K562 (cell line): ENCODE measurements around the gene GDF11. TPM values are rescaled to one million over a fixed set of nuclear protein-coding genes. Genes with fewer than 3 reads are reported as not detected.
A peak's percentile ranks its signal among the peaks of the same experiment; 100 is the strongest.

Experiments used
- ATAC-seq: fragments of 200-7000 bp; cut with Tn5 transposase; 3 replicates; pipeline ENCODE4 v1.9.1; 2020; ENCODE audit warnings: moderate library complexity
- BruUV-seq: library from RNA; stranded (reverse); fragments of 400-500 nt; replicated peaks from 2 replicates; lab custom pipeline; 2021; lab: Mats Ljungman, UMichigan
- CTCF ChIA-PET: fragments of 300-600 bp; formaldehyde crosslinking; extraction: SDS; loops from one replicate; lab custom pipeline; 2021; ENCODE audit warnings: low intra/inter-chr PET ratio; lab: Yijun Ruan, JAX
- POLR2A ChIA-PET: fragments of 300-600, 350-650 bp; sonication (Branson Sonifier 250); formaldehyde crosslinking; extraction: SDS; loops from one replicate; lab custom pipeline; 2021; ENCODE audit warnings: antibody characterized with exemption, inconsistent platforms; lab: Yijun Ruan, JAX
- DNase-seq, 4 experiments: peaks; one replicate each; pipeline versions ENCODE4 v3.0.0 to v3.0.0-alpha.2; 2011 to 2018; ENCODE audit warnings: low spot score in 3 of 4, mixed read lengths in 3 of 4; ENCODE audit errors: extremely low read depth in 1 of 4
- FAIRE-seq: peaks from 2 replicates; lab custom pipeline; 2011; peaks lifted over from hg19 to GRCh38; lab: Jason Lieb, UNC
- H2AFZ ChIP-seq: 2 replicates; pipeline ENCODE4 v1.6.0; 2011; ENCODE audit warnings: low read depth, low read length, control low read depth, inconsistent platforms
- H3K27ac ChIP-seq: fragments of 200-600 bp; 3 replicates; pipeline ENCODE4 v1.8.0; 2011; ENCODE audit warnings: low read depth, mild to moderate bottlenecking, control low read depth, inconsistent platforms, low read length, moderate library complexity, mixed read lengths; ENCODE audit errors: extremely low read depth
- H3K27me3 ChIP-seq, 2 experiments: fragments of 300-600 bp in 1 of 2; 2 replicates in 1 of 2; 3 replicates in 1 of 2; pipeline versions ENCODE4 v1.6.0 to v1.8.0; 2011; ENCODE audit warnings: inconsistent platforms in 2 of 2, low read length in 2 of 2, mild to moderate bottlenecking in 1 of 2, mixed read lengths in 1 of 2, moderate library complexity in 1 of 2; ENCODE audit not compliant: control insufficient read depth in 2 of 2, insufficient read depth in 2 of 2
- H3K36me3 ChIP-seq: fragments of 300-600 bp; 3 replicates; pipeline ENCODE4 v1.8.0; 2011; ENCODE audit warnings: mild to moderate bottlenecking, low read length, inconsistent platforms; ENCODE audit not compliant: control insufficient read depth, insufficient read depth
- H3K4me1 ChIP-seq, 2 experiments: fragments of 200-600 bp in 1 of 2; replicated peaks in 1 of 2; 2 replicates in 1 of 2; 3 replicates in 1 of 2; pipeline versions ENCODE4 v1.5.1 to v1.8.0; 2011; ENCODE audit warnings: inconsistent platforms in 2 of 2, low read length in 2 of 2, mild to moderate bottlenecking in 1 of 2, mixed read lengths in 1 of 2, moderate library complexity in 1 of 2; ENCODE audit not compliant: control insufficient read depth in 2 of 2, insufficient read depth in 2 of 2
- H3K4me2 ChIP-seq: 2 replicates; pipeline ENCODE4 v1.6.1; 2011; ENCODE audit warnings: low read length, control low read depth, inconsistent platforms, mixed read lengths; ENCODE audit not compliant: insufficient read depth
- H3K4me3 ChIP-seq: fragments of 200-600 bp; sonication (generic), shearing (Covaris generic); 2 replicates; pipeline ENCODE4 v1.5.1; 2016; ENCODE audit warnings: control low read depth, inconsistent platforms
- H3K79me2 ChIP-seq: fragments of 200-600 bp; 3 replicates; pipeline ENCODE4 v1.8.0; 2011; ENCODE audit warnings: low read length, inconsistent platforms; ENCODE audit not compliant: control insufficient read depth, insufficient read depth
- H3K9ac ChIP-seq, 2 experiments: 2 replicates each; pipeline versions ENCODE4 v1.6.0 to v1.6.1; 2011; ENCODE audit warnings: low read depth in 2 of 2, low read length in 2 of 2, control low read depth in 1 of 2, inconsistent platforms in 1 of 2, mild to moderate bottlenecking in 1 of 2, mixed read lengths in 1 of 2; ENCODE audit not compliant: insufficient read depth in 1 of 2
- H3K9me1 ChIP-seq: one replicate; pipeline ENCODE4 v1.6.0; 2011; ENCODE audit warnings: inconsistent platforms, mild to moderate bottlenecking, low read length, moderate library complexity; ENCODE audit not compliant: control insufficient read depth, insufficient read depth
- H3K9me3 ChIP-seq: replicated peaks from 2 replicates; pipeline ENCODE4 v1.5.1; 2011; ENCODE audit warnings: low read depth, low read length, inconsistent platforms; ENCODE audit not compliant: control insufficient read depth, insufficient read depth
- H4K20me1 ChIP-seq: replicated peaks from 2 replicates; pipeline ENCODE4 v1.6.1; 2011; ENCODE audit warnings: low read length, inconsistent platforms, mixed read lengths; ENCODE audit not compliant: control insufficient read depth, insufficient read depth
- CEBPB ChIP-seq: fragments of 450-650 bp; IDR thresholded peaks from 2 replicates; pipeline ENCODE4 v1.6.1; 2016; ENCODE audit warnings: missing genetic modification characterization, missing compliant biosample characterization
- CEBPG ChIP-seq, 3 experiments: fragments of 200-800 bp in 1 of 3; sonication (Bioruptor generic) in 1 of 3; sonication (generic) in 1 of 3; formaldehyde crosslinking in 1 of 3; IDR thresholded peaks in 2 of 3; conservative IDR thresholded peaks in 1 of 3; 2 replicates each; pipeline versions ENCODE4 v1.6.1 to v1.8.0; 2016 to 2022; ENCODE audit warnings: missing compliant biosample characterization in 2 of 3, missing genetic modification characterization in 2 of 3, mild to moderate bottlenecking in 1 of 3, missing genetic modification reagents in 1 of 3
- FOSL1 ChIP-seq: fragments of 200-800 bp; sonication (Bioruptor generic); conservative IDR thresholded peaks from 2 replicates; pipeline ENCODE4 v1.6.1; 2016; ENCODE audit warnings: missing genetic modification characterization, missing compliant biosample characterization
- JUND ChIP-seq, 2 experiments: IDR thresholded peaks; 2 replicates in 1 of 2; 3 replicates in 1 of 2; pipeline ENCODE4 v1.6.1; 2011; ENCODE audit warnings: borderline replicate concordance in 2 of 2, low read depth in 2 of 2, low read length in 2 of 2, improper control_type of control experiment in 1 of 2, missing biosample characterization in 1 of 2, missing genetic modification characterization in 1 of 2, missing genetic modification reagents in 1 of 2
- NRF1 ChIP-seq, 2 experiments: fragments of 450-650 bp; IDR thresholded peaks in 1 of 2; conservative IDR thresholded peaks in 1 of 2; 2 replicates each; pipeline ENCODE4 v1.6.1; 2014; ENCODE audit warnings: mild to moderate bottlenecking in 2 of 2
- ZBTB7A ChIP-seq: IDR thresholded peaks from 2 replicates; pipeline ENCODE4 v1.6.1; 2011; ENCODE audit warnings: low read depth, mild to moderate bottlenecking, low read length, moderate library complexity, borderline replicate concordance; ENCODE audit not compliant: control insufficient read depth
- ZNF354B ChIP-seq: fragments of 250-450 bp; sonication (Bioruptor Pico); IDR thresholded peaks from 2 replicates; pipeline ENCODE4 v1.4.0; 2020
- WGBS: fragments of 100-300 bp; shearing (Covaris generic); methylation state at CpG from one replicate; pipeline ENCODE4 v1.1.6; 2016; ENCODE audit warnings: low coverage, mixed read lengths; ENCODE audit not compliant: insufficient coverage; ENCODE audit errors: missing lambda C conversion rate; 5-methylcytosine and 5-hydroxymethylcytosine counted together
- in situ Hi-C: fragments of 300-500 bp; cut with MboI; formaldehyde crosslinking; loops from 4 replicates; pipeline ENCODE4 v1.15.0; 2018; ENCODE audit warnings: inconsistent platforms, mixed read lengths
- intact Hi-C: fragments of 100-400 bp; cut with micrococcal nuclease; formaldehyde crosslinking; loops from 2 replicates; pipeline ENCODE4 v1.14.2; 2022
- polyA plus RNA-seq, 8 experiments: library from polyadenylated mRNA; depleted of rRNA in 4 of 8; stranded (reverse) in 5 of 8; unstranded in 3 of 8; fragments of >200 nt; fragmentation: Nextera tagmentation in 2 of 8; fragmentation: Illumina TruSeq in 1 of 8; extraction: Ambion mirVana in 2 of 8; extraction: Trizol in 1 of 8; gene quantifications; 2 replicates each; pipeline versions ENCODE4 v1.2.1 to v1.2.3, GENCODE V29; 2011 to 2014; ENCODE audit warnings: inconsistent platforms in 1 of 8, missing spikeins in 1 of 8
- total RNA-seq, 7 experiments: library from RNA; depleted of rRNA in 6 of 7; stranded (reverse); fragments of >200 nt in 6 of 7; fragmentation: Illumina TruSeq in 2 of 7; extraction: Trizol in 2 of 7; gene quantifications; 2 replicates each; pipeline versions ENCODE4 v1.2.1 to v1.2.3, GENCODE V29; 2011 to 2021; ENCODE audit warnings: low replicate concordance in 1 of 7
- TF ChIP-seq, protein P1 (sequence below): sonication (generic); formaldehyde crosslinking; IDR thresholded peaks from 2 replicates; pipeline ENCODE4 v1.8.0; 2022; ENCODE audit warnings: mild to moderate bottlenecking, low read depth, missing genetic modification reagents
- TF ChIP-seq, protein P2 (sequence below), 2 experiments: fragments of 450-650 bp in 1 of 2; sonication (generic) in 1 of 2; formaldehyde crosslinking in 1 of 2; IDR thresholded peaks in 1 of 2; conservative IDR thresholded peaks in 1 of 2; 2 replicates each; pipeline versions ENCODE4 v1.6.1 to v1.8.1; 2016 to 2023; ENCODE audit warnings: mild to moderate bottlenecking in 2 of 2, moderate library complexity in 2 of 2, inconsistent platforms in 1 of 2, missing genetic modification reagents in 1 of 2

Gene GDF11
- total and polyA plus RNA-seq, 9 of the 15 experiments (the other 6 are each of a cell fraction or from before 2014, with no cell fraction given) = 1.4 to 15.7 (median 4.8) TPM

DNA sequence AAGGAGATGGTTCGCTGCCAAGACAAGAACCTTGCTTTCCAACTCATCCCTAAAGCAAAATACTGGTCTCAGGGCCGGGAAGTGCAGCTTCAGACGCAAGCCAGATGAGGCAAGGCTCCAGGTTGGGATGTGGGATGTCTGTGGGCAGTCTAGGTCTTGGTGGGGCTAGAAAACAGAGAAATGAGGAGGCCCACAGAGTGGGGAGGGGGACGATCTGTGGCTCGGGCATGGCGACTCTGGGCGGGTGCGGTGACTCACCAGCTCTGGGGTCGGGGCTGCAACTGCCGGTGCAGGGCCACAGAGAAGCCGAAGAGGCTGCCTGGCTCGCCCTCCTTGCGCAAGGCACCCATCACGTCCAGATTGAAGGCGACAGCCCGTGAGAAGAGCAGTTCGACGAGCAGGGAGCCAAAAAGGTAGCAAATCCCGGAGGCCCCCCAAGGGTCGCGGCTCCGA, 35.7 kb upstream of the GDF11 start:
- intact Hi-C loops (loop anchor here (2.0 kb wide), 1 partner anchor 26 kb away; a partner anchor contains a TSS), in situ Hi-C loops (no loop called here)
- peak overlapping the region in 1 of 2 experiments; percentile 87; a peak in 2 of 4 replicates for H3K9ac ChIP-seq
- no peaks in the 10 kb centered on the region for H3K79me2 ChIP-seq
- FAIRE-seq (no peak), DNase-seq (no peak), ATAC-seq (peak; percentile 9; the same call in 2 of the 3 replicates)
- CTCF ChIA-PET = no interaction called here
- H3K27ac ChIP-seq = no peak overlapping the region
- 0 out of 2 replicates have a peak, but pooled peaks have one; percentile 19 for TF ChIP-seq CEBPG (CRISPR knock-in tag; IDR thresholded peaks at IDR 0.05)
- peak in 1 of 2 experiments; percentile 41; a peak in 3 of 4 replicates for TF ChIP-seq CEBPG (tag; conservative IDR thresholded peaks at IDR 0.05 in 1 of 2, IDR thresholded peaks at IDR 0.05 in 1 of 2)
- peak; percentile 46; the same call in 1 of the 2 replicates for TF ChIP-seq FOSL1 (tag)
- peak; percentile 85 for TF ChIP-seq CEBPB (tag)
- TF ChIP-seq, protein P1, sequence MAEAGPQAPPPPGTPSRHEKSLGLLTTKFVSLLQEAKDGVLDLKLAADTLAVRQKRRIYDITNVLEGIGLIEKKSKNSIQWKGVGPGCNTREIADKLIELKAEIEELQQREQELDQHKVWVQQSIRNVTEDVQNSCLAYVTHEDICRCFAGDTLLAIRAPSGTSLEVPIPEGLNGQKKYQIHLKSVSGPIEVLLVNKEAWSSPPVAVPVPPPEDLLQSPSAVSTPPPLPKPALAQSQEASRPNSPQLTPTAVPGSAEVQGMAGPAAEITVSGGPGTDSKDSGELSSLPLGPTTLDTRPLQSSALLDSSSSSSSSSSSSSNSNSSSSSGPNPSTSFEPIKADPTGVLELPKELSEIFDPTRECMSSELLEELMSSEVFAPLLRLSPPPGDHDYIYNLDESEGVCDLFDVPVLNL (CRISPR knock-in tag) = no peak
- TF ChIP-seq ZNF354B (CRISPR knock-in tag) = no peak
- TF ChIP-seq NRF1 (conservative IDR thresholded peaks at IDR 0.05 in 1 of 2, IDR thresholded peaks at IDR 0.05 in 1 of 2) = peak in 1 of 2 experiments; percentile 29; a peak in 1 of 4 replicates
- TF ChIP-seq JUND (IDR thresholded peaks at IDR 0.05; ENCODE audit: borderline replicate concordance, low read depth, low read length) = 0 out of 2 replicates have a peak, but pooled peaks have one; percentile 19
- no peak for TF ChIP-seq JUND (tag; IDR thresholded peaks at IDR 0.05; ENCODE audit: borderline replicate concordance, low read depth, low read length)
- TF ChIP-seq ZBTB7A = 0 out of 2 replicates have a peak, but pooled peaks have one; percentile 19
- TF ChIP-seq, protein P2, sequence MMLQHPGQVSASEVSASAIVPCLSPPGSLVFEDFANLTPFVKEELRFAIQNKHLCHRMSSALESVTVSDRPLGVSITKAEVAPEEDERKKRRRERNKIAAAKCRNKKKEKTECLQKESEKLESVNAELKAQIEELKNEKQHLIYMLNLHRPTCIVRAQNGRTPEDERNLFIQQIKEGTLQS (IDR thresholded peaks at IDR 0.05) = peak; percentile 56
- TF ChIP-seq, protein P2 (CRISPR knock-in tag; conservative IDR thresholded peaks at IDR 0.05) = no peak
- no peaks in the 10 kb centered on the region for H3K9me3 ChIP-seq
- H3K27me3 ChIP-seq = peaks cover 19 to 23% of the 10 kb centered on the region in 2 experiments
- peak overlapping the region; percentile 59 for H3K4me2 ChIP-seq
- H4K20me1 ChIP-seq = no peaks in the 10 kb centered on the region; the same call in 1 of the 2 replicates
- 7% methylated on average over 20 of the region's 22 CpGs for WGBS
- H3K36me3 ChIP-seq = no peaks in the 10 kb centered on the region
- no peak overlapping the region; the same call in 1 of the 2 replicates for H2AFZ ChIP-seq
- H3K4me3 ChIP-seq = peak overlapping the region; percentile 18; the same call in 1 of the 2 replicates
- H3K9me1 ChIP-seq = peaks cover 5% of the 10 kb centered on the region
- no TSS peak for BruUV-seq
- H3K4me1 ChIP-seq = peaks cover 6 to 21% of the 10 kb centered on the region in 2 experiments; a peak in 4 of 5 replicates
- POLR2A ChIA-PET = interaction anchor here (0.6 kb wide), 1 partner anchor 411 kb away, joined by 3 read pairs; the partner anchor contains the start of gene ZC3H10
